HG03060 (cell line): ENCODE measurements around the gene RSPH1.

Experiments
- ATAC-seq: cut with Tn5 transposase; IDR thresholded peaks from one replicate; pipeline ENCODE4 v1.9.1; 2021; ENCODE audit warnings: low read depth, moderate number of reproducible peaks; ENCODE audit not compliant: unreplicated experiment

The RSPH1 gene

DNA sequence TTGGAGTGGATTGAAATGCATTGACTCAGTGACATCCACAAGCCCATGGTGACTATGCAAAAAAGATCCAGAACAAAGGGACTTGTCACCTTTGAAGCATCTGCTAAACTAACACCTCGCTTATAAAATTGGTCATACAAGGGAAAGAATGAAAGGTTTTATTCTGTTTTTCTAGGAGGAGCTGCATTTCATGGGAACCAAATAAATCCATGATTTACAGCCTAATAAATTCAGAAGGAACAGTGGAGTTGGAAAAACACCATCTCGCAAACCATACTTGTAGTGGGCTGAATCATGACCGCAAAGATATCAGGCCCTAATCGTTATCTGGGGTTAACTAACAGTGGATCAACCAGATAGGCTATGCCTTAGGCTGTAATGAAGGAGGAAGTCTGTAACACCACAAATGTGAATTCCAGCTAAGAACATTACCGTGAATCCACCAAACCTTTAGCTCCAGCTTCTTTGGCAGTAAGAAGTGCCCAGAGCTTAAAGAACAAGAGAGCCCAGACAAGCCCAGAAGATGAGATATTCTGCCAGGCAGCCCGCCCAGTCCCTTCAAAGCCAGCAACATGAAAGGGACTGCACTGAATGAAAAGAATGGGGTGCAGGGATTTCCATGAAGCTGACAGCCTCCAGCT lies 27.4 kb downstream of the RSPH1 start:
- ATAC-seq: no peak

DNA sequence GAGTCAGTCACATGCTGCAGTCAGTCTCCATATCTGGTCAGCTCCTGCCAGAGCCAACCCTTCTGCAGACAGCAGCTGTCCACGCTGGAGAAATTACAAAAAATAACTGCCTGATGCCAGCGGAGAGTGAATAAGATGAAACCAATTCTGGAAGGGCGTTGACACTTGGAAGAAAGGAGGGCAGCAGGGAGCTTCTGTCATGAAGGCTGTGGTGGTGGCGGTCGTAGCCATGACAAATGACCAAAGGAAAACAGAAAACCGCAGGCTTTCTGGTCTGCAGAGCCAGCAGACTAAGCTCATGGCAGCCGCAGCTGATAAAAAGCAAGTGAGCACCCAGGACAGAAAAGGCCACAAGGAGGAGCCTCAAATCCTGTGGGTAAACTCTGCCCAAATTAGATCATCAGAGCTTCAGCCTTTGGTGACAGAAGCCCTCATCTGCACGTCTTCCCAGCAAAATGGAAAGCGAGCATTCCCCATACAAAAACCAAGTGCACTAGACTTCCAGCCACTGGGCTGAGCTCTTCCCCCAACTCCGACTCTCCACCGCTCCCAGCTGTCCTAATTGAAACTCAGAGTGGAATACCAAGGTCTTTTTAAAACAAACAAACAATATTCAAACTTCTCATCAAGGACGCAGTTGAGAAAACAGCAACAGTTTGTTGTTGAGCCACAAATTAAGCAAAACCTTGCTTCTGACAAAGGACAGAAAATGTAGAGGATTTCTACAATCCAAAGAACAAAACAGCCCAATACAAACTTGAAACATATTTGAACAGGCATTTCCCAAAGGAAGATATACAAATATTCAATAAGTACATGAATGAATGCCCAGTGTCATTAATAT lies 28.7 kb downstream of the RSPH1 start:
- no peak for ATAC-seq

- no peak for ATAC-seq
Measured at GRCh38 chr21:42466700-42467099, 29.3 kb downstream of the RSPH1 start.

DNA sequence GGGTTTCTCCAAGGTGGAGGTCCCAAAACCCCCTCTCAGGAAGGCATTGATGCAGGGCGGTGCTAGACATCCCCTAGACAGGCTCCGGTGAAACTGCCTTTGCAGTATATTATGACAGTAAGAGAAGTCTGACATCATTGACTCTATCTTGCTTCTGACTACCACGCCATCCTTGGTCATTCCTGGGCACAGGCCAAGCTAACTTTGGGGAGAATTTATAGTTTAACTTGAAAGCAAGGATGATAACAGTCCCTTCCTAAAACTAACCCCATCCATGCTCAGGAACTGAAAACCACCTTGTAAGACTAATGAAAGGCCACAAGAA lies 30.3 kb downstream of the RSPH1 start:
- ATAC-seq: no peak

DNA sequence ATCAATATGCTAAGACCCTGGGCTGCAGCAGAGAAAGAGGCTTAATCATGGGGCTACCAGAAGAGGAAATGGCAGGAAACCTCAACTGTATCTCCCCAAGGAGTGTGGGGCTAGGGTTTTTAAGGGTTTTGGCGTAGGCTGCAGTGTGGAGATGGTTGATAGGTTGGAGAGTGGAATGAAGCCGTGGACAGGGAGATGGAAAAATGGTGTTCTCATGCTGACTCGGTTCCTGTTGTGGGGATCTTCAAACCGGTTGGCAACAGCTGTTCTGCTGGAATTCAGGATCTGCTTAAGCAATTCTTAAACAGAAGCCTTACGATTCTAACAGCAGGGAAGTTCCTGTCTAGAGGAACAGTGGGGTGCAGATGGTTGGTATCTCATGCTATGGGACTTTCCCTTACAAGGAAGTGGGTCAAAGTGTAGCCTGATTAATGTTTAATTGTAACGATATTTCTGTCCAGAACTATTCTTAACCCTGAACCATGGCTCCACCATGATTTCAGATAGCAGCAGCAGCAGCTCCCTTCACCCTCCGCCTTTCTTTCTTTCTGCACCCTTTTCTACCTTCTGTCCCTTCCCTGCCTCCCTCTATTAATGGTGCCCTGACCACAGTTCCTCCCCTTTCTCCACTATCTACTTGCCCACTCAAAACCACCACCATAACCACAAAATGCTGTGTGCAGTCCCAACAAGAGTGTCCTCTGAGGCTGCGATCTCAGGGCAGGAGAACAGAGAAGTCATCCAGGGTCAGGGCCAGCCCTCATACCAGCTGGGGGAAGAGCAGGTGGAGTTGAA lies 30.8 kb downstream of the RSPH1 start:
- ATAC-seq: no peak

DNA sequence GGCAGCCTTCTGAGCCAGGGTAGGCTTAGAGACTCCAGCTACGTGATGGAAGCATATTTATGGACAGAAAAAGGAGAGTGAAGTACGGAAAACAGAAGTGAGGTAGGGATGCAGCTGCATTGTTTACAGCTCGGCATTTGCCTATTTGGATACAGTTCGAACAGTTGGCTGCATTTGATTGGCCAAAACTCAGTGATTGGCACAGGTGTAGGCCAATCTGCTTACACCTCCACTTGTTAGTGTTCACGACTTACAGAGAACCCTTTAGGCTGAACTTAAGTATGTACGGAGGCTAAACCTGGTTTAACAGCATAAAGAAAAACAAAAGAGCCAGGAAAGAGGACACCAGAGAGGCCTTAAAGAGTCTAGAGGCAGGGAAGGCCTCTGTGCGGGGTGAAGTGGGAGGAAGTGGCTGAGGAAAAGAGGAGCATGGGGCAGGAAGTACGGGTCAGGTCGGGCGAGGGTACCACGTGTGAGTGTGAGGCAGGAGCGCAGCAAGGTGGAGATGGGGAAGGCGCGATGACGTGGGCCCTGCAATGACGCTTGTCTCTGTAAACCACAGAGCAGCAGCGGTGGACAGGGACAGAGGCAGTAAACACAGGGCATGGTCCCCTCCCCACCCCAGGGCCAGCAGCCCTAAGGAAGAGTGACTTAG lies 32.0 kb downstream of the RSPH1 start:
- no peak for ATAC-seq

- no peak for ATAC-seq
Measured at GRCh38 chr21:42461881-42462877, 33.8 kb downstream of the RSPH1 start.

GRCh38 chr21:42461185-42461520 lies 34.9 kb downstream of the RSPH1 start:
- ATAC-seq: no peak

DNA sequence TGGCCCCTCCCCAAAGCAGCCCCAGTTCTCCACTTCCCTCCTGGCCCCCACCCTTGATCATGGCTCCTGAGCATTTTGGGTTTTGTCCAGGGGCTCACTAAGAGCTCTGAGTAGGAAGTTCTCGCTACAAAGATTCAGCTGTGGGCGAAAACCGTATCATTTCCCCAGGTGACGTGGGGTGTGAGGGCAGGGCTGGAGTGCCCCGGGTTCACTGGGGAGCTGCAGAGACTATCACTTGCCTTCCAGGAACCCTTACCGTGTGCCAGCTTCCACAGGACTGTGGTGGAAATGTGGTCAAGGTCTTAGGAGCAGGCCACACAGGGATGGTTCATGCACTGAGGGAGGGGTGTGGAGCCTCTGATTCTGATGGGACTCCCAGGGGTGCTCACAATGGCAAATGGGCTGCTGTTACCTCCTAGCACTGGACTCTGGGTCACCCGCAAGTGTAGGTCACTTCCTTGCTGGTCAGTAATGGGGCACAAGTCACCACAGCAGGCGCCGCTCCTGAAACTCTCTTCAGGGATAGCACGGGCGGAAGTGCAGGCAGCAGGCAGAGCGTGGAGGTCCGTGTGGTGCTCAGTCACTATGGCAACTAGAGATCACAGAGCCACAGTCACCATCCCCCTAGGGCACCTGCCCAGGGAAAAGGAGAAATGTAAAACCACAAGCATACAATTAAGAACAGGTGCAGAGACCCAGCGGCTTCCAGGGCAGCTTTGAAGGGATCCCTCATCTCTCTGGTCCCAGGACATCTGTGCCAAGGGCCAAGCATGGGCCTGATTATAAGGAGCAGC lies 35.4 kb downstream of the RSPH1 start:
- no peak for ATAC-seq

DNA sequence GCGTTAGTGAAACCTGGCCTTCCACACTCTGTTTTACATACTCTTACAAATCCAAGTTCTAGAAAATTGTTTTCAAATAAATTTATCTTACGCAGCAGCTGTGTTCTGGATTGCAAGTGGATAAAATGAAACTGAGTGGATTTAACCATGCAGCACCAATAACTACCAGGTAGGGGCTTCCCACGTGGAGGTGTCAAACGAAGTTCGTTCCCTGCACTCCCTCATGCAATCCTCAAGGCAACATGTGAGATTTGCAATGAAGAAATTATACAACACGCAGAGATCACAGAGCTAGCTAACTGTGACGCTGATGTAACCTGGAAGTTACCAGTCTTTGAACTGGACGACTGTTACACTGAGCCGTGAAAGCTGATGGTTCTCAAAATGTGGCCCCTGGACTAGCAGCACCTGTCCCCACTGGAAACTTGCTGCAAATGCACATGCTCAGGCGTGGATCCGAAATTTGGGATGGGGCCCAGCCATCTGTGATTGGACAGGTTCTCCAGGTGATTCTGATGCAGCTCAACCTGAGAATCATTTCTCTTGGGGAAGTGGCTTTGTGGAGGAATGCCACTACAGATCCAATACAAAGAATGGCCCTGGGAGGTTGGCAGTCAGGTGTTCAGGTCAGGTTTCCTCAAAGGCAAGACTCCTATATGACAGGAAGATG lies 36.3 kb downstream of the RSPH1 start:
- ATAC-seq: no peak

DNA sequence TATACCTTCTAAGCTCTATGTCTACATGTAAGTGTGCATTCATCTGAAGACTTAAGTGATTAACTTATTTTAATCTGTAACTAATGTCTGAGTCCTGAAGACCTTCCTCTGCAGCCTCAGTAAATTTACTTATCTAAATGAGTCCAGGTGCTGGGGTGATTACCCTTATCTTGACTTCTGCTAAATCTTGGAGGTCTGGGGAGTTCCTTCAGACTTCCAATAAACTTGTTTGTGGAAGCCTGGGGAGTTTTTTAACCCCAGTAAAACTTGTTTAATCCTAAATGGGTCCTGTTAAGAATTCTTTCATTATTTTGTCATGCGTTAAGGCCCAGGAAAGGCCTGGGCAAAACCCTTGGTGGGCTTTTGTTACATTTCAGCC lies 37.0 kb downstream of the RSPH1 start:
- no peak for ATAC-seq

GRCh38 chr21:42456457-42456856 lies 39.6 kb downstream of the RSPH1 start:
- no peak for ATAC-seq

- no peak for ATAC-seq
Measured at GRCh38 chr21:42455754-42456440, 40.1 kb downstream of the RSPH1 start.

GRCh38 chr21:42455196-42455595 lies 40.8 kb downstream of the RSPH1 start:
- ATAC-seq: no peak

DNA sequence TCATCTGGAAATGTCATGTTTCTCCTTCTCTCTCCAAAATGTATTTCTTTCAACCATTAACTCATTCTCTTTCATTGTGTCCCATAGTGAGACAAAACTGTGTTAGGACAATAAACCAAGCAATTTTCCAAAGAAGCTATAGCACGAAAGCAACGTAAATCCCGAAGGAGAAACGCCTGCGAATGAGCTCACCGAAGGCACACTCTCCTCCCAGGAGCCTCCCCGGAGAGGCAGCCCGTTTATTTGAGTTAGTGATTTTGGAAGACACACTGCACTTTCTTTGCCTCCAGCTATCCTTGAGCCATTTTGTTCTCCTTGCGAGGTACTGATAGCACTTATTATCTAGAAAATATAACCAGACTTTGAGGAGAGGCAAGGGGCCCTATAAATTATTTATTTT lies 41.2 kb downstream of the RSPH1 start:
- ATAC-seq: no peak

GRCh38 chr21:42453986-42454570 lies 41.9 kb downstream of the RSPH1 start:
- ATAC-seq: no peak

DNA sequence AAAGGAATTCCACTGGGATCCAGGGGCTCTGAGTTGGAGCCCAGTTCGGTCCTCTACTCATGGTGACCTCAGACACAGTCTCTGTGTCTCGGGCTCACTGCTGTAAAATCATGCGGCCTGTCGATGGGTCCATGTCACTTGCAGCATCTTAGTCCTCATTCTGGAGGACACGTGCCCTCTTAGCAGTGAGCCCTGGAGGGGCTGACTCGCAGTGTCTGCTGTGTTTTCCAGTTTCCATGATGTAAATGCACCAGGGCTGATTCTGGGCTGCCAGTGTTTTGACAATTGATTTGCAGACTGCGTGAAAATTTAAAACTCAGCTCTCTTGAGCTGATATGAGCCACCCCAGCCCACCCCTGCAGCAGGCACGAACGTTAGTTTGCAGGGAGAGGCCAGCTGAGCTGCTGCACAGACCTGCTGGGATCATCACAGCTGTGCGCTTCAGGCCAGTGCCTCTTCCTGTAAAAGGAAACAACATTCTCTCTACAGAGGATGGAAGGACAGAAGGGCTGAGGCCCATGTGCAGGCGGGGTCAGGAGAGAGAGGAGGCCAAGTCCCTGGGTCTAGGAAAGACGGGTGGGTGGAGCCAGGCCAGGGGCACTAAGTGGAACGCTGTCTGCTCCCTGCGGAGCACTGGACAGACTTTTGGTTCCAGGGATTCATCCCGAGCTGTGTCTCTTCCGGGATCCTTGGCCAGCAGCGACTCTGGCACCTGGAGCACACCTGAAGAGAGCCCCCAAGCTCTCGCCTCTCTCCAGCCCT lies 42.6 kb downstream of the RSPH1 start:
- no peak for ATAC-seq
